Heart right ventricle (tissue), 16 donors: Measurements from ENCODE around the gene NUP160. TPM values are rescaled to one million over a fixed set of nuclear protein-coding genes. Genes with fewer than 3 reads are reported as not detected.

Experiments used
- ATAC-seq, 8 donors: fragments of 200-7000 bp; cut with Tn5 transposase; one replicate each; pipeline ENCODE4 v1.9.1; 2020; ENCODE audit warnings: mild to moderate bottlenecking in 8 of 8, moderate library complexity in 8 of 8, moderate number of reproducible peaks in 1 of 8
- DNase-seq, 2 donors: peaks; one replicate each; pipeline ENCODE4 v3.0.0-alpha.2; 2020
- H3K27ac ChIP-seq, 10 donors: fragments of 200-600 bp; sonication (generic) in 2 of 10; one replicate each; pipeline versions ENCODE4 v1.5.0 to v1.8.0; 2020 to 2022; ENCODE audit warnings: mild to moderate bottlenecking in 3 of 10
- H3K27me3 ChIP-seq, 7 donors: fragments of 200-600 bp; one replicate each; pipeline ENCODE4 v1.8.0; 2021 to 2022; ENCODE audit warnings: mild to moderate bottlenecking in 2 of 7
- H3K36me3 ChIP-seq, 9 donors: fragments of 200-600 bp; sonication (generic) in 1 of 9; one replicate each; pipeline versions ENCODE4 v1.5.0 to v1.8.0; 2020 to 2022; ENCODE audit warnings: mild to moderate bottlenecking in 2 of 9
- H3K4me1 ChIP-seq, 9 donors: fragments of 200-600 bp; sonication (generic) in 1 of 9; one replicate each; pipeline versions ENCODE4 v1.5.0 to v1.8.0; 2020 to 2022; ENCODE audit warnings: mild to moderate bottlenecking in 4 of 9
- H3K4me3 ChIP-seq, 10 donors: fragments of 200-600 bp; sonication (generic) in 2 of 10; one replicate each; pipeline versions ENCODE4 v1.5.0 to v1.8.0; 2020 to 2022; ENCODE audit warnings: mild to moderate bottlenecking in 7 of 10, moderate library complexity in 2 of 10
- H3K9me3 ChIP-seq, 11 donors: fragments of 200-600 bp in 10 of 11; sonication (generic) in 2 of 11; one replicate each; pipeline versions ENCODE4 v1.5.0 to v1.8.0; 2013 to 2022; ENCODE audit warnings: mild to moderate bottlenecking in 2 of 11, control low read depth in 1 of 11, moderate library complexity in 1 of 11
- WGBS, 2 donors: extraction: QIAGEN DNeasy Blood & Tissue Kit; methylation state at CpG; one replicate each; pipeline ENCODE4 v1.1.7; 2013; ENCODE audit warnings: inconsistent platforms in 1 of 2; 5-methylcytosine and 5-hydroxymethylcytosine counted together
- intact Hi-C, 10 donors: fragments of 100-400 bp; cut with DNase I; formaldehyde crosslinking; loops; one replicate each; pipeline versions ENCODE4 v1.11.1 to v1.14.2; 2022
- polyA plus RNA-seq, 2 donors: library from polyadenylated mRNA; stranded (reverse); fragments of 200-250 nt; gene quantifications; one replicate each; pipeline ENCODE4 v1.2.3, GENCODE V29; 2013
- total RNA-seq, 10 donors: library from RNA; stranded (reverse); fragmentation: NEBNext Ultra II Directional in 3 of 10; extraction: Animal tissue kit (Norgen Biotek cat#: 25700) in 3 of 10; gene quantifications; one replicate each; pipeline versions ENCODE4 v1.2.1 to v1.2.4, GENCODE V29; 2021 to 2023
- TF ChIP-seq, protein P1 (sequence below), 9 donors: fragments of 200-600 bp; sonication (generic) in 2 of 9; IDR thresholded peaks; one replicate each; pipeline versions ENCODE4 v1.5.0 to v1.8.0; 2021 to 2022; ENCODE audit warnings: antibody characterized with exemption in 9 of 9, mild to moderate bottlenecking in 5 of 9, moderate library complexity in 1 of 9
- donor health status: Arrhythmogenic right ventricular cardiomyopathy.
- donor health status: ischemic (EF 13 %, LVEDD 7.1; RV severe dilation, severe dysfunction).
- donor health status: healthy with polysubstance abuse.
- donor health status: DM: no; HTN: yes; CAD: no.
- donor health status: DM: no; HTN: no; CAD: no.
- donor health status: ischemic (EF 25% LVEDD 6.9; RV normal size, moderate dysfunction).
- donor health status: ischemic (EF 25% LVEDD 5.7; RV mildly dilated, moderate dysfunction).
- donor health status: healthy.
- donor health status: DM: yes; HTN: yes; CAD: no.
- donor health status: Ischemic cardiomyopathy.
- donor health status: ischemic (EF 35%, LVEDD 5.7; RV mildly dilated, moderate dysfunction).
- donor health status: nonischemic (EF 11% LVEDD 7.7; RV severe dilation, severe dysfunction).
- donor health status: DM: yes; HTN: yes; CAD: no.
- donor health status: PGD.
- donor health status: ischemic (EF 29% LVEDD 5.4; RV normal size, mild dysfunction).
- donor health status: nonischemic (EF 23%, LVEDD 6.1; RV moderate dilation, normal function).

NUP160 gene
- total and polyA plus RNA-seq, 12 donors, result 8.0 to 17.7 (median 14.7) TPM

DNA sequence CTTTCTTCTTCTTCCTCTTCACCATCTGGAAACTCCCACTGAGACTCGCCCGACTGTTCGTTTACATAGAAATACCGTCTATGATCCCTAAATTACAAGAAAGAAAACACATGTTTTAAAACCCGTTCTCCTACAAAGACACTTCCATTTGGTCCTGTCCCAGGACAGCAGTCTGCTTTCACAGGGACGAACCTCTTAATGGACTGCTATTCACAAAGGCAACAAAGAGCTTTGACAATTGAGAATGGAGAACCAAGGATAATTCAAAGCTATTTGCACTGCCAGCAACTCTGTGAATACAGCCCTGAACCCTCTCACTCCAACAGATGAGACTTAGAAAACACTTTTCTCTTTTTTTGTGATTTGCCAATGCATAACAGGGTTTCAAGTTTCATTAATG, 116.7 kb downstream of the NUP160 start:
- Histone ChIP-seq H3K27ac (no peak overlapping the region), H3K4me3 (no peak overlapping the region), H3K4me1 (no peaks in the 10 kb centered on the region), H3K27me3 (no peaks in the 10 kb centered on the region), H3K9me3 (no peaks in the 10 kb centered on the region), H3K36me3 (peaks cover 2 to 100% (median 90%) of the 10 kb centered on the region in 9 donors)
- intact Hi-C loops, result loop anchor here in 3 of 10 donors (5.0 to 10.0 kb wide), 3 partner anchors 76 to 103 kb away; no protein-coding TSS in a partner anchor
- WGBS, 2 donors, result 86 to 88% methylated on average over 6 of the region's 6 CpGs
- TF ChIP-seq, protein P1, sequence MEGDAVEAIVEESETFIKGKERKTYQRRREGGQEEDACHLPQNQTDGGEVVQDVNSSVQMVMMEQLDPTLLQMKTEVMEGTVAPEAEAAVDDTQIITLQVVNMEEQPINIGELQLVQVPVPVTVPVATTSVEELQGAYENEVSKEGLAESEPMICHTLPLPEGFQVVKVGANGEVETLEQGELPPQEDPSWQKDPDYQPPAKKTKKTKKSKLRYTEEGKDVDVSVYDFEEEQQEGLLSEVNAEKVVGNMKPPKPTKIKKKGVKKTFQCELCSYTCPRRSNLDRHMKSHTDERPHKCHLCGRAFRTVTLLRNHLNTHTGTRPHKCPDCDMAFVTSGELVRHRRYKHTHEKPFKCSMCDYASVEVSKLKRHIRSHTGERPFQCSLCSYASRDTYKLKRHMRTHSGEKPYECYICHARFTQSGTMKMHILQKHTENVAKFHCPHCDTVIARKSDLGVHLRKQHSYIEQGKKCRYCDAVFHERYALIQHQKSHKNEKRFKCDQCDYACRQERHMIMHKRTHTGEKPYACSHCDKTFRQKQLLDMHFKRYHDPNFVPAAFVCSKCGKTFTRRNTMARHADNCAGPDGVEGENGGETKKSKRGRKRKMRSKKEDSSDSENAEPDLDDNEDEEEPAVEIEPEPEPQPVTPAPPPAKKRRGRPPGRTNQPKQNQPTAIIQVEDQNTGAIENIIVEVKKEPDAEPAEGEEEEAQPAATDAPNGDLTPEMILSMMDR (IDR thresholded peaks at IDR 0.05), result no peak
- ATAC-seq (no peak), DNase-seq (no peak)

Other genes with a start within 250 kb of the NUP160 start
- gene MTCH2, start 205.8 kb downstream of the NUP160 start, total RNA-seq, result 100 to 1,000 TPM in 7 of 10 donors, 10 to 100 TPM in 3; 90.7 to 137 (median 104) TPM
- gene MTCH2, start 205.8 kb downstream of the NUP160 start, polyA plus RNA-seq, result 100 to 1,000 TPM in 1 of 2 donors, 10 to 100 TPM in 1; 23.8 to 114 TPM
- 1 to 10 TPM in 1 of 10 donors, under 1 TPM in 4, not detected in 5; 0.13 to 1.5 (median 0.44) TPM for gene AGBL2, start 133.0 kb downstream of the NUP160 start, total RNA-seq
- under 1 TPM; 0.04 to 0.88 TPM for gene AGBL2, start 133.0 kb downstream of the NUP160 start, polyA plus RNA-seq
- gene FNBP4, start 81.0 kb downstream of the NUP160 start, total RNA-seq, result 10 to 100 TPM; 39.3 to 65.2 (median 42.8) TPM
- 10 to 100 TPM; 17.0 to 81.6 TPM for gene FNBP4, start 81.0 kb downstream of the NUP160 start, polyA plus RNA-seq
- 10 to 100 TPM in 2 of 10 donors, 1 to 10 TPM in 8; 5.6 to 22.9 (median 7.5) TPM for gene PTPRJ, start 132.2 kb upstream of the NUP160 start, total RNA-seq
- gene PTPRJ, start 132.2 kb upstream of the NUP160 start, polyA plus RNA-seq, result 1 to 10 TPM in 1 of 2 donors, under 1 TPM in 1; 0.78 to 1.5 TPM